Glutamatergic neuron (in vitro differentiated cells): ENCODE measurements around the gene SH3TC1. TPM values are rescaled to one million over a fixed set of nuclear protein-coding genes. Genes with fewer than 3 reads are reported as not detected.

Experiments
- DNase-seq: peaks from one replicate; pipeline ENCODE4 v3.0.0; 2022
- H3K27ac Mint-ChIP-seq: one replicate; pipeline ENCODE4 v1.8.0; 2020; ENCODE audit warnings: mild to moderate bottlenecking, mixed read lengths, inconsistent platforms; ENCODE audit not compliant: unreplicated experiment
- H3K27me3 Mint-ChIP-seq: one replicate; pipeline ENCODE4 v1.8.0; 2020; ENCODE audit warnings: mild to moderate bottlenecking, moderate library complexity, mixed read lengths, inconsistent platforms; ENCODE audit not compliant: unreplicated experiment
- H3K36me3 Mint-ChIP-seq: one replicate; pipeline ENCODE4 v1.8.0; 2020; ENCODE audit warnings: mild to moderate bottlenecking, mixed read lengths, inconsistent platforms; ENCODE audit not compliant: unreplicated experiment
- H3K4me1 Mint-ChIP-seq: one replicate; pipeline ENCODE4 v1.8.0; 2020; ENCODE audit warnings: mild to moderate bottlenecking, low read depth, mixed read lengths, inconsistent platforms; ENCODE audit not compliant: unreplicated experiment
- H3K4me3 Mint-ChIP-seq: one replicate; pipeline ENCODE4 v1.8.0; 2020; ENCODE audit warnings: mild to moderate bottlenecking, mixed read lengths, inconsistent platforms; ENCODE audit not compliant: unreplicated experiment
- H3K9me3 Mint-ChIP-seq: one replicate; pipeline ENCODE4 v1.8.0; 2020; ENCODE audit warnings: mild to moderate bottlenecking, moderate library complexity, mixed read lengths, inconsistent platforms; ENCODE audit not compliant: unreplicated experiment
- total RNA-seq: library from RNA; stranded (reverse); fragmentation: NEBNext Ultra II Directional; extraction: Animal tissue kit (Norgen Biotek cat#: 25700); gene quantifications from one replicate; pipeline ENCODE4 v1.2.1, GENCODE V29; 2021; ENCODE audit not compliant: unreplicated experiment
- TF ChIP-seq, protein P1 (sequence below): fragments of 200-600 bp; sonication (generic); IDR thresholded peaks from one replicate; pipeline ENCODE4 v1.5.0; 2021; ENCODE audit not compliant: partially characterized antibody, unreplicated experiment

Gene SH3TC1
- total RNA-seq, 1 donor from 2014 or later: not detected

DNA sequence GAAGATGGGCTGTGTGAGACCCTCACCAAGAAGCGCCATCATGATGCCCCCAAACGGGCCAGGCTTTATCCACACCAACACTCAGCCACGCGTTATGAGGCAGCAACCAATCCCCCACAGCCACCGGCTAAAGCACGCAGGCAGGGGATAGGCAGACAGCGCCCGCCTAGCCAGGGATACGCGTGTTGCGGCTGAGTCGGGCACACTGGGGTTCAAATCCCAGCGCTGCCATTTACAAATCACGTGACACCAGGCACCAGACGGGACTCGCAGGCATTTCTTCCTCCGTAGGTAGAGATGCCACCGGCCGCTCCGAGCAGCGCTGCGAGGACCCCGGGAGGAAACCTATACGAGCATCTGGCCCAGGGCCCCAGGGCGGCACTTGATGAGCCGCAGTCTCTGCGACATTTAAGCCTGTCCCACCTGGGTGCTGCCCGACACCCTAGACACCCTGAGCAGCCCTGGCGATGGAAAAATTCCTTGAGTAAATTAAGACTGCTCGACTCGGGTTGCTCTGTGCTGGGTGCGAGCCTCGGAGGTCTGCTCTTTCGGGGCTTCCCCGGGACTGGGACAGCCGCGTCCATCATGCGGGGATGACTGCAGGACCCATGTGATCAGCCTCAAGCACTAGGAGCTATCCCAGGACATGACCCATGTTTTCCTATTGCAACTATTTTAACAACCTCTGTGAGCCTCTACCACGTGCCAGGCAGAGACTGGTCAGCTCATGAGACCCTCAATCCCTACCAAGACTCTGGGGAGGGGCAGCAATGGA lies 46.8 kb upstream of the SH3TC1 start:
- DNase-seq: no peak
- Mint-ChIP-seq H3K4me3 (no peak overlapping the region), H3K9me3 (peaks cover 1% of the 10 kb centered on the region), H3K36me3 (no peaks in the 10 kb centered on the region), H3K4me1 (peaks cover 7% of the 10 kb centered on the region), H3K27ac (no peak overlapping the region), H3K27me3 (peaks cover 13% of the 10 kb centered on the region)
- TF ChIP-seq, protein P1, sequence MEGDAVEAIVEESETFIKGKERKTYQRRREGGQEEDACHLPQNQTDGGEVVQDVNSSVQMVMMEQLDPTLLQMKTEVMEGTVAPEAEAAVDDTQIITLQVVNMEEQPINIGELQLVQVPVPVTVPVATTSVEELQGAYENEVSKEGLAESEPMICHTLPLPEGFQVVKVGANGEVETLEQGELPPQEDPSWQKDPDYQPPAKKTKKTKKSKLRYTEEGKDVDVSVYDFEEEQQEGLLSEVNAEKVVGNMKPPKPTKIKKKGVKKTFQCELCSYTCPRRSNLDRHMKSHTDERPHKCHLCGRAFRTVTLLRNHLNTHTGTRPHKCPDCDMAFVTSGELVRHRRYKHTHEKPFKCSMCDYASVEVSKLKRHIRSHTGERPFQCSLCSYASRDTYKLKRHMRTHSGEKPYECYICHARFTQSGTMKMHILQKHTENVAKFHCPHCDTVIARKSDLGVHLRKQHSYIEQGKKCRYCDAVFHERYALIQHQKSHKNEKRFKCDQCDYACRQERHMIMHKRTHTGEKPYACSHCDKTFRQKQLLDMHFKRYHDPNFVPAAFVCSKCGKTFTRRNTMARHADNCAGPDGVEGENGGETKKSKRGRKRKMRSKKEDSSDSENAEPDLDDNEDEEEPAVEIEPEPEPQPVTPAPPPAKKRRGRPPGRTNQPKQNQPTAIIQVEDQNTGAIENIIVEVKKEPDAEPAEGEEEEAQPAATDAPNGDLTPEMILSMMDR: no peak

DNA sequence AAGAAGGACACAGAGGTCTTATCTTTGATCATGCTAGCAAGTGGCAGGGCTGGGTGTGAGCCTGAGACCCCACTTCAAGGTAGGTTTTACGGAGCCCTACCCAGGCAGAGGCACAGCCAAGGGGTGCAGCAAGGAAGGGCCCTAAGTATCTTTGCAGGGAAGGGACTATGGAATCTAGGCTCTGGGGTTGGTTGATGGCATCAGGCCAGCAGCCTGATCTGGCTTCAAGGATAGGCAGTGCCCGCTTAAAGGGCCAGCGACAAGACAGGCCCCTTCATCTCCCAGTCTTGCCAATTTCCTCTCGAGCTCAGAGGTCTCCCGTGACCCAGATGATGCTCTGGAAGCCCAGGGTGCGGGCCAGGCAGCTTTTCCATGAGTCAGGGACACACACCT lies 46.2 kb upstream of the SH3TC1 start:
- TF ChIP-seq, protein P1: no peak
- no peak overlapping the region for H3K27ac Mint-ChIP-seq
- no peak for DNase-seq
- H3K4me1 Mint-ChIP-seq: peaks cover 7% of the 10 kb centered on the region
- peaks cover 16% of the 10 kb centered on the region for H3K27me3 Mint-ChIP-seq
- peaks cover 1% of the 10 kb centered on the region for H3K9me3 Mint-ChIP-seq
- H3K36me3 Mint-ChIP-seq: no peaks in the 10 kb centered on the region
- no peak overlapping the region for H3K4me3 Mint-ChIP-seq

DNA sequence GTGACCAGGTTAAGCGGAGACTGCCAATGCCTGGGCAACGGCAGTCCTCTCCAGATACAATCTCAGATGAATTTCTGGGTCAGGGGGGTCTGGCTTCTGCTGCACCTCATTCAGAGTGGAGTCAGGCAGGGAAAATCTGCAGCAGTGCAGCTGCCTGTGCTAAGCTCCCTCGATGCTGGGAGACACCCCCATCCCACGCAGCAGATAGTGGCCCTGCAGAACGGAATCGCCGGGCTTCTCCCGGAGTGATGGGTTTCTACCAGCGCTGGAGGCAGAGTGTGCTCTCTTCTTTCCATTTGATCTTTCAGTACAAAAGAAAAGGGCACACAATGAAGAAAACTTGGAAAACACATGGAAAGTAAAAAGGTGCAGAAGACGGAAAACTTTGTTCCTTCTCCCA lies 45.6 kb upstream of the SH3TC1 start:
- Mint-ChIP-seq H3K36me3 (no peaks in the 10 kb centered on the region), H3K4me3 (no peak overlapping the region), H3K9me3 (peaks cover 1% of the 10 kb centered on the region), H3K4me1 (peaks cover 6% of the 10 kb centered on the region), H3K27me3 (peaks cover 16% of the 10 kb centered on the region), H3K27ac (no peak overlapping the region)
- no peak for DNase-seq
- TF ChIP-seq, protein P1: no peak

DNA sequence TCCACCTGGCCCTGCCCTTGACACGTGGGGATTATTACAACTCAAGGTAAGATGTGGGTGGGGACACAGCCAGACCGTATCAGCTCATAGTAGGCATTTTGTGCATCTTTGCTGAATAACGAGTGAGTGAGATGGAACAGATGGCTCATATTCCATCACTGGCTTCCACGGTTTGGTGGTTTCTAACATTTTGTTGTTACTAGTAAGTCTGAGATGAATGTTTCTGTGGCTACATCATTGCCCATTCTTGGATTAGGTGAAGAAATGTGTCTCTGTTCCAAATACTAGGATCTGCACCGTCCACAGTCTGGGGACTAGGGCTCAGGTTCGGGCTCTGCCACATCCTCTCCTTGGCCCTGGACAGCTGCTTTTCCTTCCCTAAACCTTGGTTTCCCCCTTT lies 44.0 kb upstream of the SH3TC1 start:
- H3K4me1 Mint-ChIP-seq: peaks cover 12% of the 10 kb centered on the region
- H3K27ac Mint-ChIP-seq: no peak overlapping the region
- TF ChIP-seq, protein P1: no peak
- H3K9me3 Mint-ChIP-seq: peaks cover 6% of the 10 kb centered on the region
- peaks cover 11% of the 10 kb centered on the region for H3K27me3 Mint-ChIP-seq
- H3K36me3 Mint-ChIP-seq: no peaks in the 10 kb centered on the region
- no peak for DNase-seq
- H3K4me3 Mint-ChIP-seq: no peak overlapping the region

DNA sequence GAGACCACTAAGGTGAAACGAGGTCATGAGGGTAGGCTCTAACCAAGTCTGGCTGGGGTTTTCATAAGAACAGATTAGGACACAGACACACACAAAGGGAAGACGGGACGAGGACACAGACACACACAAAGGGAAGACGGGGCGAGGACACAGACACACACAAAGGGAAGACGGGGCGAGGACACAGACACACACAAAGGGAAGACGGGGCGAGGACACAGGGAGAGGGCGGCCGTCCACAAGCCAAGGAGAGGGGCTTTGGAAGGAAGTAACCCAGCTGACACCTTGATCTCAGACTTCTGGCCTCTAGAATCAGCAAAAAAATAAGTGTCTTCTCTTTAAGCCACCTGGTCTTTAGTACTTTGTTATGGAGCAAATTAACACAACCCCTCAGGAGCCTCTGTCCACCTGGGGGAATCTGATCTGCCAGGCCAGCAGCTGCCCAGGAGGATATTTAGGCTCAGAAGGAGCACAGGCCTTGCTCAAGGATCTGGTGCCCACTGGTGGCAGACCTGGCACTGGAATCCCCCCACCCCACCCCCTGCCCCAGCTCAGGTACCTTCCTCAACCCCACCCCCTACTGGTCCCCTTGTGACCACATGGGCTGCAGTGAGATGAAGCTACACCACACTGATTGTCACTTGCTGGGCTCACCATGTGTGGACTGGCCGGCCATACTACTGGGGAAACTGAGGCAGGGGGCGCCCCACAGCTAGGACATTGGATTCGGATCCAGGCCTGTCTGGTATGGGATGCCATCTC lies 43.2 kb upstream of the SH3TC1 start:
- no peak overlapping the region for H3K4me3 Mint-ChIP-seq
- H3K4me1 Mint-ChIP-seq: peaks cover 9% of the 10 kb centered on the region
- peaks cover 8% of the 10 kb centered on the region for H3K27me3 Mint-ChIP-seq
- no peaks in the 10 kb centered on the region for H3K36me3 Mint-ChIP-seq
- peaks cover 6% of the 10 kb centered on the region for H3K9me3 Mint-ChIP-seq
- no peak for DNase-seq
- H3K27ac Mint-ChIP-seq: no peak overlapping the region
- TF ChIP-seq, protein P1: no peak
